ENCODE results near the gene IFITM2.
"Not testable (repeated sequence)": the region's sequence is repeated elsewhere in the genome, so short reads cannot be mapped to it uniquely, and the experiment has no call there.

Gene IFITM2

DNA sequence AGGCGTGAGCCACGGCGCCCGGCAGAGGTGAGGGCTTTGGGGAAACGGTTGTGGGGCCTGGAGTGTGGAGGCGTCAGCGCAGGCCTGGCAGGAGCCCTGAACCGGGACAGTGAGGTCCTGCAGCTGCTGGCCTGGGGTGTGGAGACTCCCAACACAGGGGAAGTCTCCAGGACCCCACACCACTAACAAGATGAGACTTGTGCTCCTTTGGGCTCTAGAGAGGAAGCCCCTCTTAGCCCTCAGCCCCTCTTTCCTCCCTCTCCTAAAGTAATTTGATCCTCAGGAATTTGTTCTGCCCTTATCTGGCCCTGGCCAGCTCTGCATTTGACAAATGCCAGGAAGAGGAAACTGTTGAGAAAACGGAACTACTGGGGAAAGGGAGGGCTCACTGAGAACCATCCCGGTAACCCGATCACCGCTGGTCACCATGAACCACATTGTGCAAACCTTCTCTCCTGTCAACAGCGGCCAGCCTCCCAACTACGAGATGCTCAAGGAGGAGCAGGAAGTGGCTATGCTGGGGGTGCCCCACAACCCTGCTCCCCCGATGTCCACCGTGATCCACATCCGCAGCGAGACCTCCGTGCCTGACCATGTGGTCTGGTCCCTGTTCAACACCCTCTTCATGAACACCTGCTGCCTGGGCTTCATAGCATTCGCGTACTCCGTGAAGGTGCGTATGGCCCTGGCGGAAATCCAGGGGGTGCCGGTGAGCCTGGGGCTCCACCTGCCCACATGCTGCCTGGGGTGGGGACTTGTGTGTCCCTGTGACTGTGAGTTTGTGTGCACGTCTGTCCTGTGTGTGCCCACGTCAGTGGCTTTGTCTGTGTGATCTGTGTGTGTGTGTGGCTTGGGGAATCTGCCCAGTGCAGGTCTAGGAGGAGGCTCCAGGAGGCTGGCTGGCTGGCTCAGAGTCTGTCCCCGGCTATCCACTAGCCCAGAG lies at the start of gene IFITM2:
TSS of gene IFITM2 (plus strand) at position 51 of the 943 bp plus-strand sequence. CDS start at position 428, 377 bp downstream.
- DNase-seq (ENCODE audit: low read depth in 3 of 3): not testable (repeated sequence)

DNA sequence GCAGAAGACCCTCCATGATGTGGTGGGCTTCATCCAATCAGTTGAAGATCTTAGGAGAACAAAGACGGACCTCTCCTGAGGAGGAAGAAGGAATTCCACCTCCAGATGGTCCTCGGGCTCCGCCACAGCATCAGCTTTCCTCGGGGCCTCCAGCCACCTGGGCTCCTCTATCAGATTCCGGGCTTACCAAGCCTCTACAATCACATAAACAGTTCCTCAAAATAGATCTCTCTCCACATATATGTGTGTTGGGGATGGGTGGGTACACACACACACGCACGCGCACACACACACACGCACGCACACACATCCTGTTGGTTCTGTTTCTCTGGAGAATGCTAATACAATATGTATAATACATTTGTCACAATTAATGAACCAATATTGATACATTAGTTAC lies 48.2 kb upstream of the IFITM2 start:
- no peak for DNase-seq (ENCODE audit: low read depth in 3 of 3)

DNA sequence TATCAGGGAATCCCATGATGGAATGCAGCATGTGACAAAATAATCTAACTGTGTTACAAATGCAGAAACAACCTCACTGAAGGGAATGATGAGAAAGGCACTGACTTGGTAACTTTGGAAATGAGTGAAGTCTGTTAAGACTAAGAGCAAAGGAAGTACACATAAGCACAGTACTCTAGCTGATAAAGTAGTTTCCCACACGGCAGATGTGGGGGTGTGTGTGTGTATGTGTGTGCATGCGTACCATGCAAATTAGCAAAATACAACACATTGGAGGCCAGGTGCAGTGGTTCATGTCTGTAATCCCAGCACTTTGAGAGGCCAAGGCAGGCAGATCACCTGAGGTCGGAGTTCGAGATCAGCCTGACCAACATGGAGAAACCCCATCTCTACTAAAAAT lies 46.0 kb upstream of the IFITM2 start:
- no peak for DNase-seq (ENCODE audit: low read depth in 3 of 3)

DNA sequence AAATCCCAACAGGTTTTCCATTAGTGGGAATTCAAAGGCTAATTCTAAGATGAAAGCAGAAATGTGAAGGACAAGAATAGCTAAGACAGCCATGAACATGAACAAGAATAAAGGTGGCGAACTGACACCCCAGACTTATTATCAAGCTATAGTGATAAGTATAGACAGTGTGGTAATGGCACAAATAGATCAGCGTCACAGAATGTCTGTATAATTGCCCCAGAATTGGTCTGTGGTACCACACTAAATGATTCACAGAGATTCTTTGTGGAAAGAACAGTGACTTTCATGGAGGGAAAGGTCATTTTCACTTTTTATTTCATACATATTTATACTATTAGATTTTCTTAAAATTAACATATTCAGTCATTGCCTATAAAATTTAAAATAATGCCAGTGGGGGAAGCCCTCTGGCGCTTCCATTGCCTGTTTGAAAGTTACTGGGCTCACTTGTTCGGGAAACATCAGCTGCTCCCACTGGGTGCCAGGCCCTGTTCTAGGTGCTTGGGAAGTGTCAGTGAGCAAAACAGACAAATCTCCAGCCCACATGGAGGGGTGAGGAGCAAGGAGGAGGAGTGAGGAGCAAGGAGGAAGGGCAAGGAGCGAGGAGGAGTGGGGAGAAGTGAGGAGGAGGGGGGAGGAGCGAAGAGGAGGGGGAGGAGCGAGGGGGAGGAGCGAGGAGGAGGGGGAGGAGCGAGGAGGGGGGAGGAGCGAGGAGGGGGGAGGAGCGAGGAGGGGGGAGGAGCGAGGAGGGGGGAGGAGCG lies 40.8 kb upstream of the IFITM2 start:
- no peak for DNase-seq (ENCODE audit: low read depth in 3 of 3)

DNA sequence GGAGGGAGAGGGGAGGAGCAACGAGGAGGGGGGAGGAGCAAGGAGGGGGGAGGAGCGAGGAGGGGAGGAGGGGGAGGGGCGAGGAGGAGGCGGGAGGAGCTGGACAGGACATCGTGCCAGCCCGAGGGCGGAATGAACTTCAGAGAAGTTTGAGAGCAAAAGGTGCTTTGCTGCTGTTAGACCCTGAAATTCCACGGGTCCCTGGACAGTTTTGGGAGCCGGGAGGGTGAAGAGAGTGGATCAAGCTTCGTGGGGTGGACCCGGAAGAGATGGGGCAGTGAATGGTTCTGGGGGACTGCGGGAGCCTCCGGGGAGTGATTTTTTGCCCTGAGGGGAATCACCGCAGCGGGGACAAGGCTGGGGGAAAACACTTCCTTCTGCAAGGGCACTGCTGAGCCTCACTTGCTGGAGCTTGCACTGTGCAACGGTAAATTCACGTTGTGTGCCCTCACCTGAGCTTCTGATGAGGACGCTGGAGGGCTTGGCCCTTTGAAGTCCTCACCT lies 40.1 kb upstream of the IFITM2 start:
- DNase-seq (ENCODE audit: low read depth in 3 of 3): no peak

DNA sequence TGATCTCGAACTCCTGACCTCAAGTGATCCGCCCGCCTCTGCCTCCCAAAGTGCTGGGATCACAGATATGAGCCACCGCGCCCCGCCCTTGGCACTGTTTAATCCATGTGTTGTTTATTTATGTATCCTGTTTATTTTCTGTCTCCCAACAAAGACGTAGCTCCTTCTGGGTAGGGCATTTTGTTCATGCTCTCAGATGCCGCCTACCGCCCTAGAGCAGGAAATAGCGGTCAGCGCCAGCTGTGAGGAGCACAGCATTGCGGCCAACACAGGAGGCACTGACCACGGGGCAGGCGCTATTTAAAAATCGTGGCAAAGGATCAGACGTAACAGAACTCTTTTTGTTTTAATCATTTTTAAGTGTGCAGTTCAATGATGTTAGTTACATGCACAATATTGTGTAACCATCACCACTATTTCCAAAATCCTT lies 38.9 kb upstream of the IFITM2 start:
- not testable (repeated sequence) for DNase-seq (ENCODE audit: low read depth in 3 of 3)

DNA sequence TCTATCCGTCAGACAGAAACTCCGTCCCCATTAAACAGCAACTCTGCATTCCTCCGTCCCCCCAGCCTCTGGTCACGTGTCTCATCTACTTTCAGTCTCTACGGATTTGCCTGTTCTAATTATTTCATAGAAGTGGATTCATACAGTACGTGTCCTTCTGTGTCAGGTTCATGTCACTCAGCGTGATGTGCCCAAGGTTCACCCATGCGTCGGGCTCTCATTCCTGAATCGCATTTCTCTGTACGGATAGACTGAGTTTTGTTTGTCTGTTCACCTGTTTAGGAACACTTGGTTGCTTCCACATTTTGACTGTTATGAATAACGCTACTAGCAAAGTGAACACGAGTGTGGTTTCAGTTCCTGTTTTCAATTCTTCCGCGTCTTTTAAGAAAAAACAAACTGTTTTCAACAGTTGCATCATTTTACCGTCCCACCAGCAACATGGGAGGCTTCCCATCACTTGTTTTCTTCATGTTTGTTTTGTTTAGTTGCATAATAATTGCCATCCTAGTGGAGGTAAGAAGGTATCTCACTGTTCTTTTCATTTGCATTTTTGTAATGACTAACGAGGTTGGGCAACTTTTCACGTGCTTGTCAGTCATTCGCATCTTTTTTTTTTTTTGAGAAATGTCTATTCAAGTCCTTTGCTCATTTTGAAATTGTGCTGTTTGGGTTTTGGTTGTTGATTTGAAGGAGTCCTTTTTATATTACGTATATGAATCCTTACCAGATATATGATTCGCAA lies 38.3 kb upstream of the IFITM2 start:
- DNase-seq (ENCODE audit: low read depth in 3 of 3): no peak

DNA sequence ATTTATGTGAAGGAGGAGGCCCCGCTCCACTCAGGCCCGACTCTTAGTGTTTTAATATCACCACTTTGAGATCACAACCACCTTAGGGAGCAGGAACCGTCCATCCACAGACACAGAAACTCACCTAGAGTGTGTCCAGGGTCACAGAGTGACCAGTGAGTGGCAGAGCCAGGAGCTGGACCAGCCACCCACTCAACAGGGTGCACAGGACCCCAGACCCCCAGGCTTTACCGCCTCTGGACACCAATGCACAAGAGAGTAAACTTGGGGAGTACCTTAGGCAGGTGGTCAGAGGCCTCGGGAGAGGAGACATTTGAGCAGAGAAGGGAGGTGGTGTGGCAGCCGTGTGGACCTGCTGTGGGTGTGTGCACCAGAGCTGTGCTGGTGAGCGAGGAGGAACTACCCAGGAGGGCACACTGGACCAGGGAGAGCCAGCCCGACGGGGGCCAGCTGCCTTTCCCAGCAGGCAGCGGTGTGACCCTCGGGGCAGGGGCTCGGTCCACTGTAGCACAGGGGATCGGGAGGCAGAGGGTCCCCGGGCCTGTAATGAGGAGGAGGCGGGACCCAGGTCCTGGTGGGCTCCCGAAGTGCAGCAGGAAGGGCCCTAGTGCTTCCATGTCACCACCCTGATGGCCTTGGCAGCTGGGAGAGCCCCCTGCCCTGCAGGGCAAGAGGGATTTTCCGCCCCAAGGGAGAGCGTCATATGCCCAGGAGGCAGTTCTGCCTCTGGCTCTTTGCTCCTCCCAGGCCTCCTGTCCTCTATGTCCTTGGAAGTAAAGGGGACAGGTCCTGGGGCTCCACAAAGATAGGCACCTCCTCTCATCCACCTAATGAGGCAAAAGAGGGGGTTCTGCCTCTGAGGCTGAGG lies 36.9 kb upstream of the IFITM2 start:
- DNase-seq (ENCODE audit: low read depth in 3 of 3): no peak

DNA sequence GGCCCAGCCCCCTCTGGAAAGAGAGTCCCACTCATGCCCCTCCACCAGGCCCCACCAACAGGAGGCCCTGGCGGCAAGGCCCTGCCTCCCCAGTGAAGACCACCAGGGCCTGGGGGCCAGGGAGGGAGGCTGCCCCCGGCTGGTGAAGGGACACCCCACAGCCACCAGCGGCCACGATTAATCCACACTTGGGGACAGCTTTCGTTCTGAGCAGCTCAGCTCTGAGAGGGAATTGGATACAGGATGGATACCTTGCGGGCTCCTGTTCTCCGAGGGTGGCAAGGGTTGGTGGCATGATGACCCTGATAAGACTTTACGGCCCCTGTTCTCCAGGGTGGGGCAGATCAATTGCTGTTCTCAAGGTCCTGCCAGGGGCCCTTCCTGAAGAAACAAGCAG lies 36.3 kb upstream of the IFITM2 start:
- DNase-seq (ENCODE audit: low read depth in 3 of 3): no peak

DNA sequence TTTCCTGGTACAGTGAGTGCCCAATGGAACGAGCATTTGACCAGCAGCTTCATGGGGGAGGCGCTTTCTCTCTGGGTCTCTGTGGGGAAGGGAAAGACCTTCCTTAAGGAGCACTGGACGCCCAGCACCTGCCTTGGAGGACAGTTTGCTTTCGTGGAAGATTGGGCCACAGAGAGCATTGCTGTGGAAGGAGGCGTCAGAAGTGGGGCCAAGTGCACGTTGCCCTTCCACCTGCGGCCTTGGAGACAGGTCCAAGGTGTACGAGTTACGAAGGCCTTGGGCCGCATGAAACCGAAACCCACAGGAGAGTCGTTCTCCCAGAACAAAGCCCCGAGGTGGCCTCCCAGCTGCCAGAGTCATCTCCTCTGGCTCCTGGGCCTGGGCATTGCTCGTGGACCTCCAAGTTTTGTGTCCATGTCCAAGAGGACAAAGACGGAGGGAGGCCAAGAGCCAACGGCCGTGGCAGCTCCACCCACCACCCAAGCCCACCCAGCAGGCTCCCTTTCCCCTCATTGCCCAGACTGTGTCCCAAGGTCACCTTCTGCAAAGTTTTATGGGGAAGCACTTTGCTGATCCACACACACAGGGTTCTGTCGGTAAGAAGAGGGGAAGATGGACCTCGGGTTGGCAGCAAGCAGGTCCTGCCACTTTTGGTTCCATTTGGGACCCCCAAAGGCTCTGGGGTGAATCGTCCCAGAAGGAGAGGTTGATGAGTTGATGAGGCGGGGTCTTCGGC lies 35.3 kb upstream of the IFITM2 start:
- DNase-seq (ENCODE audit: low read depth in 3 of 3): no peak

DNA sequence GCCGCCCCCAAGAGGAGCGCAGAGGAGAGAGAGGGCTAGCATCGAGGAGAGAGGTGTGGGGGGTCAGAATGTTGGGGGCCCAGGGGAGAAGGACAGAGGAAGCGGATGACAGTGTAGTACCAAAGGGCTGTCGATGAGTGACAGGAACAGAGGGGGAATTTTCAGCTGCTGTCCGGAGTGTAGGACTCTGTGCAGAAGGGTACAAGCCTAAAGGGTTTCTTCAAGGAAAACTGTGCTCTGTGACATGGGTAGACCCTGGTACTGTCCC lies 34.8 kb upstream of the IFITM2 start:
- no peak for DNase-seq (ENCODE audit: low read depth in 3 of 3)

DNA sequence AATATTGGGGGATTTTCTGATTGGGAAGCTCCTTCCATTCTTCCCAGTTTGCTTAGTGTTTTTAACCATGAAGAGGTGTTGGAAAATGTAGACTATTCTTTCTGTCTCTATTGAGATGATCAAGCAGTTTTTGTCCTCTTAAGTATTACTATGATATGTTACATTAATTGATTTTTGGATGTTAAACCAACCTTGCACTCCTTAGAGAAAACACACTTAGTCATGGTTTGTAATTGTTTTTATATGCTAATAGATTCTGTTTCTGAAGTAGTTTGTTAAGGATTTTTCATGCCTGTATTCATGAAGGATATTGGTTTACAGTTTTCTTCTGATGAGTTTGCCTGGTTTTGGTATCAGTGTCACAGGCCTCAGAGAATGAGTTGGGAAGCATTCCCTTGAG lies 31.4 kb upstream of the IFITM2 start:
- DNase-seq (ENCODE audit: low read depth in 3 of 3): no peak

DNA sequence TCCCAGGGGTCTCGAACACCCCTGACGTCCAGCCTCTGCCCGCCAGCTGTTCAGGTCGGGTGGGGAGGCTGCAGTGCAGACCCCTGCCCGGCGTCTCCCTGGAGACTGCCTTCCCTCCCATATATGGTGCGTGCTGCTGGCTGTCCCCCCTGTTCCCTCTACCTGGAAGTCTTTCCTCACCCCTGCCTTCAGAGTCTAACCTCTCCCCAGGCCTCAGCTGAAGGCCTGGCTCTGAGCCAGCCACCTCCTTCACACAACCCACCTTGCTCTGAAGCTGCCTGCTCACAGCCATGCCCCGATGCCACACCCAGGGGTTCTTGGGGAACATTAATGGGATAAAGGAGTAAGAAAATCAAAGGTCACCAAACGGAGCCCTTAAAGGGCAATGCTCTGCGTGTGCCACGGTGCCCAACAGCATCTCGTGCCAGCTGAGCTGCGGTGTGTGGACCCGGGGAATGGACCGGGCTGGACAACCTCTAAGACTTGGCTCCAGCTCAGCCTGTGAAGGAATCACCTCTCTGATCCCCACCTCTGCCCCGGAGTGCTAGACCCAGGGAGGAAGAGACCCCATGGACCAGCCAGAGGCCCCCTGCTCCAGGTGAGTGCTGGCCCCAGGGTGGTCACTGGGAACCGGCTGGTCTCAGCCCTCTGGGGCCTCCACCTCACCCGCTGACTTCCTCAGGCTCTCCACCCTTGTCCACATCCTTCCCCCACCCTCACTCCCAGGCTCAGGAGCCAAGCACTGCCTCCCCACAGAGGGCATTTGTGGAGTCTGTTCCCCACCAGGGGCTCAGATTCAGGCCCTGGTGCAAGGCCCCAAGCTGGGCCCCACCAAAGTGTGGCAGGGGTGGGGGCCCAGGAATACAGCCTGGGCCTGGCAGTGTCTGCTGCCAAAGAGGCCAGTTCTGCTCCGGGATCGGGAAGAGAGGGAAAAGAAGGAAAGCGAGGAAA lies 29.3 kb upstream of the IFITM2 start, which contains the start of gene NLRP6:
TSS of gene NLRP6 (plus strand) at position 407 of the 951 bp plus-strand sequence. CDS start at position 570, 163 bp downstream.
- no peak for DNase-seq (ENCODE audit: low read depth in 3 of 3)

DNA sequence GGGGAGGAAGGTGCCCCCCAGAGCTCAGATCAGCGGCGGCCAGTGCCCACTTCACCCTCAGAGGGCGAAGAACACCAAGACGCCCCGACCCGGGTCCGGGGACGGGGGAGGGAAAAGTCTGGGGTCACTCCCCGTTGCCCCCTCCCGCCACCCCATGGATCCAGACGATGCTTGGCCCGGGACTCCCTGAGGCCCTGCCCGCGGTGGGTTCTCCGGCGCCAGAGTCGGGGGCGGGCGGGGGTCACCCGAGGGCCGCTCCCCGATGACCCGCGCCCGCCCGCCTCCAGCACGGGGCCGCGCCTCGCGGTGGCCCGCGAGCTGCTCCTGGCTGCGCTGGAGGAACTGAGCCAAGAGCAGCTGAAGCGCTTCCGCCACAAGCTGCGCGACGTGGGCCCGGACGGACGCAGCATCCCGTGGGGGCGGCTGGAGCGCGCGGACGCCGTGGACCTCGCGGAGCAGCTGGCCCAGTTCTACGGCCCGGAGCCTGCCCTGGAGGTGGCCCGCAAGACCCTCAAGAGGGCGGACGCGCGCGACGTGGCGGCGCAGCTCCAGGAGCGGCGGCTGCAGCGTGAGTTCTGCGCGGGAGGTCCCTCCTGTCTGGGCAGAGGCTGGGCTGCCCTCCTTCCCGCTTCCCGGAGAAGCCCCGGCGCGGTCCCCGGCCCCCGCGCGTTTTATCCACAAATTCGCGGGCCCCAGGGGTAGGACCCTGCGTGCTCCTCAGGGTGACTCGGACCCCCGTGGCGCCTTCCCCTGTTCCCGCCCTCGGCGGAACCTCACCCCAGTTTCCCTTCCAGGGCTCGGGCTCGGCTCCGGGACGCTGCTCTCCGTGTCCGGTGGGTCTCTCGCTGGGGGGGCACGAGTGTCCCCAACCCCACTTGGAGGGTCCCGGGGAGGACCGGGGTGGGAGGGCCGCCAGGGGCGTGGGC lies 28.3 kb upstream of the IFITM2 start:
- DNase-seq (ENCODE audit: low read depth in 3 of 3): no peak

DNA sequence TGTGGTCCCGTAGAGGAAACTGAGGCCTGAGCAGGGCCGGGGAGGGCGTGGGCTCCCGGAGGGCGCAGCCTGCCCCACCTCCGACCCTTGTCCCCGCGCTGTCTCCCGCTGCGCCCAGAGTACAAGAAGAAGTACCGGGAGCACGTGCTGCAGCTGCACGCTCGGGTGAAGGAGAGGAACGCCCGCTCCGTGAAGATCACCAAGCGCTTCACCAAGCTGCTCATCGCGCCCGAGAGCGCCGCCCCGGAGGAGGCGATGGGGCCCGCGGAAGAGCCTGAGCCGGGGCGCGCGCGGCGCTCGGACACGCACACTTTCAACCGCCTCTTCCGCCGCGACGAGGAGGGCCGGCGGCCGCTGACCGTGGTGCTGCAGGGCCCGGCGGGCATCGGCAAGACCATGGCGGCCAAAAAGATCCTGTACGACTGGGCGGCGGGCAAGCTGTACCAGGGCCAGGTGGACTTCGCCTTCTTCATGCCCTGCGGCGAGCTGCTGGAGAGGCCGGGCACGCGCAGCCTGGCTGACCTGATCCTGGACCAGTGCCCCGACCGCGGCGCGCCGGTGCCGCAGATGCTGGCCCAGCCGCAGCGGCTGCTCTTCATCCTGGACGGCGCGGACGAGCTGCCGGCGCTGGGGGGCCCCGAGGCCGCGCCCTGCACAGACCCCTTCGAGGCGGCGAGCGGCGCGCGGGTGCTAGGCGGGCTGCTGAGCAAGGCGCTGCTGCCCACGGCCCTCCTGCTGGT lies 27.5 kb upstream of the IFITM2 start:
- DNase-seq (ENCODE audit: low read depth in 3 of 3): no peak

DNA sequence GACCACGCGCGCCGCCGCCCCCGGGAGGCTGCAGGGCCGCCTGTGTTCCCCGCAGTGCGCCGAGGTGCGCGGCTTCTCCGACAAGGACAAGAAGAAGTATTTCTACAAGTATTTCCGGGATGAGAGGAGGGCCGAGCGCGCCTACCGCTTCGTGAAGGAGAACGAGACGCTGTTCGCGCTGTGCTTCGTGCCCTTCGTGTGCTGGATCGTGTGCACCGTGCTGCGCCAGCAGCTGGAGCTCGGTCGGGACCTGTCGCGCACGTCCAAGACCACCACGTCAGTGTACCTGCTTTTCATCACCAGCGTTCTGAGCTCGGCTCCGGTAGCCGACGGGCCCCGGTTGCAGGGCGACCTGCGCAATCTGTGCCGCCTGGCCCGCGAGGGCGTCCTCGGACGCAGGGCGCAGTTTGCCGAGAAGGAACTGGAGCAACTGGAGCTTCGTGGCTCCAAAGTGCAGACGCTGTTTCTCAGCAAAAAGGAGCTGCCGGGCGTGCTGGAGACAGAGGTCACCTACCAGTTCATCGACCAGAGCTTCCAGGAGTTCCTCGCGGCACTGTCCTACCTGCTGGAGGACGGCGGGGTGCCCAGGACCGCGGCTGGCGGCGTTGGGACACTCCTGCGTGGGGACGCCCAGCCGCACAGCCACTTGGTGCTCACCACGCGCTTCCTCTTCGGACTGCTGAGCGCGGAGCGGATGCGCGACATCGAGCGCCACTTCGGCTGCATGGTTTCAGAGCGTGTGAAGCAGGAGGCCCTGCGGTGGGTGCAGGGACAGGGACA lies 26.7 kb upstream of the IFITM2 start:
- DNase-seq (ENCODE audit: low read depth in 3 of 3): no peak

Measured in stimulated activated CD4-positive, alpha-beta T cell treated with anti-CD3 and anti-CD28 coated beads, TNF-alpha, amount 100 ng/mL, for 48 hours (primary cell).